Measurements from ENCODE around the gene TTC33.
"Not testable (repeated sequence)": the region's sequence is repeated elsewhere in the genome, so short reads cannot be mapped to it uniquely, and the experiment has no call there.

TTC33 gene

DNA sequence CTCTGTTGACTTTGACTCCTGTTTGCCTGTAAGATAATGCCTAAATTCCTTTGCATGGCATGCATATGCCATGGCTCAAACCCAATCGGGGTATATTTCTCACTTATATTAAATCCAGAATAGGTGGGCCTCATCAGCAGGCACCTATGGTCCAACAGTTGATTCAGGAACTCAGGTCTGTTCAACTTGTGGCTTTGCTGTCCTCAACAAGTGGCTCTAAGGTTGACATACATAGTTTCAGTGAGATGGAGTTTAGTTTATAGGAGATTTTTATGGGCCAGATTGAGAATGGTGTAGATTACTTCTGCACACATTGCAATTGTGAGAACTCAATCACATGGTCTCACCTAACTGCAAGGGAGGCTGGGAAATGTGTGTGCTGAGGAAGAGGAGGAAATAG is 107.6 kb downstream of the TTC33 start:
- DNase-seq = no peak

DNA sequence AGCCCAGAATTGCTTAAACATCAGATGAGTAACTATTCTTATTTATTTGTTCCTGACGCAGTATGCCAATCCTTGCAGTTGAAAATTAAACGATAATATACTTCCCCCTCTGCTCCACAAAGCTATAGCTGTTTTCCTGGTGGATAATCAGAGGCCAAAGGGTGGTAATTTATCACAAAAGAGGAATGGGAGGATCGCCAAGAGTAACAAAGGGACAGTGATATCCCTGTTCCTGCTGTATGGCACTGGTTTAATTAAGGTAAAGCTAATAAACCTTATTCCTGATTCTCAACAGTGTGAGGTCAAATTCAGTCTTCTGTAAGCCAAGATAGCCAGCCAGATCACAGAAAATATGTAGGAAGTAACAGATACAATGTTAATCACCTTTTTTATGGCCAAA is 109.5 kb downstream of the TTC33 start:
- DNase-seq = no peak

DNA sequence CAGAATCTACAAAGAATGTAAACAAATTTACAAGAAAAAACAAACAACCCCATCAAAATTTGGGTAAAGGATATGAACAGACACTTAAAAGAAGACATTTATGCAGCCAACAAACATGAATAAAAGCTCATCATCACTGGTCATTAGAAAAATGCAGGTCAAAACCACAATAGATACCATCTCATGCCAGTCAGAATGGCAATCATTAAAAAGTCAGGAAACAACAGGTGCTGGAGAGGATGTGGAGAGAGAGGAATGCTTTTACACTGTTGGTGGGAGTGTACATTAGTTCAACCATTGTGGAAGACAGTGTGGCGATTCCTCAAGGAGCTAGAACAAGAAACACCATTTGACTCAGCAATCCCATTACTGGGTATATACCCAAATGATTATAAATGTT is 116.2 kb downstream of the TTC33 start:
- DNase-seq = not testable (repeated sequence)

DNA sequence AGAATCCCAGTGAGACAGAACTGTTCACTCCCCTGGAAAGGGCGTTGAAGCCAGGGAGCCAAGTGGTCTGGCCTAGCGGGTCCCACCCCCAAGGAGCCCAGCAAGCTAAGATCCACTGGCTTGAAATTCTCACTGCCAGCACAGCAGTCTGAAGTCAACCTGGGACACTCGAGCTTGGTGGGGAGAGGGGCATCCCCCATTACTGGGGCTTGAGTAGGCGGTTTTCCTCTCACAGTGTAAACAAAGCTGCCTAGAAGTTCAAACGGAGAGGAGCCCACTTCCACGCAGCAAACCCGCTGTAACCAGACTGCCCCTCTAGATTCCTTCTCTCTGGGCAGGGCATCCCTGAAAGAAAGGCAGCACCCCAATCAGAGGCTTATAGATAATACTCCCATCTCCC is 121.2 kb downstream of the TTC33 start:
- no peak for DNase-seq

DNA sequence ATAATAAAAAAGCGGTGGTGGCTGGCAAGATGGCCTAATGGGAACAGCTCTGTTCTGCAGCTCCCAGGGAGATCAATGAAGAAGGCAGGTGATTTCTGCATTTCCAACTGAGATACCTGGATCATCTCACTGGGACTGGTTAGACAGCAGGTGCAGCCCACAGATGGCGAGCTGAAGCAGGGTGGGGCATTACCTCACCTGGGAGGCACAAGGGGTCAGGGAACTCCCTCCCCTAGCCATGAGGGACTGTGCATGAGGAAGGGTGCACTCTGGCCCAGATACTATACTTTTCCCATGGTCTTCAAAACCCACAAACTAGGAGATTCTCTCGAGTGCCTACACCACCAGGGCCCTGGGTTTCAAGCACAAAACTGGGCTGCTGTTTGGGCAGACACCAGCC is 121.6 kb downstream of the TTC33 start:
- DNase-seq = no peak

DNA sequence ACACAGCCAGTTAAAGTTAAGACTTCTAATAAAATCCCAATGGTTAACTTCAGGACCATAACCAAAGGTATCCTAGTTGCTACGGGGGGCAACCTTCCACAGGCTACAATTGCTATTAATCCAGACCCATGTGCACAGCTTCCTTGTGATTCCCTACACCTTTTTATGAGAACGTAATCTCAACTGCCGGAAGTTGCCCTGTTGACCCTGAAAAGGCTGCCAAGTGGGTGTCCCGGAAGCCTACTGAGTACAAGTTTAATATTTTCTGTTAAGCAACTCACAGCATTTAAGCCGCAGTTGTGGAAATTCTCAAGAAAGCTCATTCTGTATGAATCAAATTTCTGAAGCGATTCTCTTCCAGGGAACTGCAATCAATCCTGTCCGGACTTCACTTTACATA is 124.5 kb downstream of the TTC33 start:
- no peak for DNase-seq

DNA sequence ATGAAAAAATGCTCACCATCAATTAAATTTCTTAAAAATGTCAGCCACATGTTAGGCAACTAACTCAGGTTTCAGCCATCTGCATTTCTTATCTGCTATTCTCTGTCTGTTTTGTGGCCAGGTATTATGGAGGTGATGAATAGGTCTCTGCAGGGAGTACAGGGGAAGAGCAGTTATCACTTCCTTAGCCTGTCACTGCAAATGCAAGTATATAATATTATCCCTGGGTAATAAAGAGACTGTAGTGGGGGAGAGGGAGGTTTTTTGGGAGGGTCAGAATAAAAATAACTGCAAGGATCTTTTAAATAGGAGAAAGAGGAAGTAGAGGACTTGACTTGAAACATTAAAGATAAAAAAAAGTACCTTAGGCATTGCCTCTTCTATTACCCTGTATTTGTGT is 125.6 kb downstream of the TTC33 start:
- DNase-seq = no peak

DNA sequence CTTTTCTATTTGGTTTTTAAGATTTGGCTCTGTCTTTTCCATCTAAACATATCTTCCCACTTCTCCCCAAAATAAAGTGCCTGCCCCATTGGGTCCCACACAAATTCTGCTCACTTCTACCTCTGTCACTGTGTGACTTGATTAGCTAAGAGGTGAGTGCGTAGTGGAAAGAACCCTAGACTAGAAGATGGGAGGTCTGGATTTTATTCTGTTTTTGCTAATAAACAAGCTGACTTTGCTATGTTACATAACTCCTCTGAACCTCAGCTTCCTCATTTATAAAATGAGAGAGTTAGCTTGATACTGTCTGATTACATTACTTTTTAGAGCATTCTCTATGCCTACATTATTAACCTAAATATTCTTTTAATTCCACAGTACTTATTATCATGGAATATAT is 127.4 kb downstream of the TTC33 start:
- no peak for DNase-seq

DNA sequence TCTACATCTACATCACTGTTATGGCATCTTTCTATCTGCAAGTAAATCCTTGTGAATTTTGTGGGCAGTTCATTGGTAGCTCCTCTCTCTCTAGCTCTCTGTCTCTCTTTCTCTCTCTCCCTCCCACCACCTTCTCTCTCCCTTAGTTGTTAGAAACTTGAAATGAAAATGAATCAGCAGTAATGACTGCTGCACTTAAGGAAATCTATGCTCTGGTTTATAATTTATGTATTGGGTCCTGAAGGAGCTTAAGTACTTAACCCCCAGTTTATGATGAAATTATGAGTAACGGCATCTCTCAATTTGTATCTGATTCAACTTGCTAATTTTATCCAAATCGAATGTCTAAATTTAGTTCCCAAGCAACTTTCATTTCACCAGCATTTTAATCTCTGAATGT is 128.1 kb downstream of the TTC33 start:
- DNase-seq = no peak

DNA sequence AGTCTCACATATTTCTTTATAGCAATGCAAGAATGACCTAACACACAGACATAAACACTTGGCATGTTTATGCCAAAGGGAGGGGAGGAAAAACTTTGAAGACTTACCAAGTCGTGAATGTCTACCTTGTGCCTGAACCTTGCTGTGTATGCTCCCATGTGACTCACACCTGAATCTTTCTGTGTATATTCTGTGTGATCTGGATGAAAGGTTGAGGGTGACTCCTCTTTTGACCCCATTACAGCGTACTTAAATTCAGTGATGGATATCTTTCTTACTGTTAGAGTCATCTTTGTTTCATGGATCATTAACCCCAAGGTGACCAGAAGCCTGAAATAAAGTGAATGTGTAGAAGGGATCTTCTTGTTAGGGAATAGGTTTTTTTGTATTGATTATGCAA is 129.0 kb downstream of the TTC33 start:
- DNase-seq = no peak

DNA sequence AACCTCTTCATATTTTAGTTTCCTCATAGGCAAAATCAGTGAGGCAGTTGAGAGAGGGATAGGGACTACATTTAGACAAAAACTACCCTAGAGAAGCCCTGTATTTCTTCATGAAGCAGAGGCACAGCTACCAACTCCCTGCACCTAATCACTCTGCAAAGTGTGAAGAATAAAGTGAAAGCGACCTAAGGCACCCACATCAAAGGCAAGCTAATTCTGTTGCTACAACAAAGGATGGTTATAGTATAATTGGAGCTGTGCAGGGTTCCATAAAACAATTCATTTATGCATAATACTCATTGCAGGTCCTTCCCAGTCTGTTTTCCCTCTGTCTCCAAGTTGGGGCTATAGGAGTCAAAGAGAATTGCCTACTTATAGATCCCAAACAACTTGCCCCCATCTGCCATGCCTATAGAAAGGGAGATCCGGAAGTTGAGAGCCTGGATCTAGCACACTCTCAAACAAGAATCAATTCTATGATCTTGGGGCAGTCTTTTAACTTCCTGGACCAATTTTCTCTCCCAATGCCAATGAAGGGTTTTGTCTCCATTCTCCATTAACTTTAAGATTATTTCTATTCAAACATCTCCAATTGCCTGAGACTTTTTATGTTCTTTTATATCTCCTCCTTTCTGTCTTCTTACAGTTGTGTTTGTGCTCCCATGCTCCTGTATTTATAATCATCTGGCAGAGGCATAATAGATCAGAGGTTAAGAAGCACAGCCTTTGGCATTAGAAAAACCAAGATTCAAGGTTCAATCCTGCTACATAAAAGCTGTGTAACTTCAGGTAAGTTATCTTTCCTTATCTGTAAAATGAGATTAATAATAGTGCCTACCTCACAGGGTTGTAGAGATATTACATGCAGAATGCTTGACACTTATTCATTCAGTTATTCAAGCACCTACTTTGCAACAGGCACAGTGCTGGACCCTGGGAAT is 132.0 kb downstream of the TTC33 start:
- no peak for DNase-seq

DNA sequence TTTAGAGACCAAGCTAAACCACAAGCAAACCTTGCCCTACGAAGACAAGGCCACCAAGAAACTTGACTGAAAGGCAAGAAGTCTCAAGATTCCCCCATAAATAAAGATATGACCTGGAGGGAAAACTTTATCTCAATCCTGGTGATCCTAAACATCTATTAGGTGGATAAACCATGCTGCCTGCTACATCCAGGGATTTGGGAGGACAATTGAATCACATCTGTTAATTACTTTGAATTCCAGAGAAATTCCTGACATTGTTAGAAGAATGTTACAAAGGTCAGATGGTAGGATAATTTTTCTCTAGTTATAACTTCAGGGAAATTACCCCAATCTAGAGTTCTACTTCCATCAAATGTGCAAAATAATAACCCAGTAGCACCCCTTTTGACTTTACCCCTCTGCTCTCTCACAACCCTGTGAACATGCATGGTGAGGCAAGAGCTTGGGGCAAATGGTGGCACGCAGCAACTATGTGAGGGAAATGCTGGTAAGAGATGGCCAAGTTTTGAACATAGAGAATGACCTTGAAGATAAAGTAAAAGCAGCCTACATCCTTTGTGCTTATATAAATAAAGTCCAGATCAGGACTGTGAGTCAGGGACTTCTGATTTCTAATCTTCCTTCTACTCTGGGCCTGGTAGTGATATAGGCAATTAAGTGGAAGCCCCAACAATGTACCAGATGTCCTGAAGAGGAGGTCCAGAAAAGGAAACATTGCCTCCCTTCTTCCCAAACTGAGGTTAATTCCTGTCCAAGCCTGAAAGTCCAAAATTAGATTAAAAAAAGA is 133.1 kb downstream of the TTC33 start:
- DNase-seq = no peak

DNA sequence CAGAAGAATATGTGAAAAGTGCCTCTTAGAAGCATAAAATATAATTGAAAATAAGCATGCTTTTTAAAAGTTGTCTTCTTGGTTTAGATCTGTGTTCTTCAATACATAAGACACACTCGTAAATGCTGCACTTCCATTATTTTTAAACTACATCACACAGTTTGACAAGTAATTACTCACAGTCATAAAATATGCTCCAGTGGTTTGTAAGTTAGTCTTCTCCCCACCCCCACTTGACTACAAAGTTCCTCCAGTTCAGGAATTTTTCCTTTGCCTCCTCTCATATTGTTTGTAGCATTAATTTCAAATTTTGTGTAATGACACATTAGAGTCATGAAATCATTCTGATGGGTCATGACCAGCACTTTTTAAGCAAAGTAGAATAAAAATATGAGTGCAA is 136.3 kb downstream of the TTC33 start:
- DNase-seq = no peak

DNA sequence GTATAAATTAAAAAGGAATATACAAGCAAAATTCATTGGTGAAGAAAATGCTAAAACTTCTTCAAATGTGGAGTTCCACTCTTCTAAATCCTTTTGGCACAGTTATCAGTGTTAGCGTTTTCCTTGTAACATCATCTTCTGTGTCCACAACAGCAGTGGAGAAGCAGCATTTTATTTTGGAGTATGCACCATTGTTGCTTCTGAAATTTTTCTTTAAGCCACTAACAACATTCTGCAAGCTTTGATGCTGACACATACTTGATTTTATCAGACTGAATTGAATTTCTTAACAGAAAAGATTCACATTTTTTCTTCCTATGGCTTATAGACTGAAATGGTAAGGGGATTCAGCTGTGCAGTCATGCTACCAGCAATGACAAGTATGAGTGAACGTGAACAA is 136.8 kb downstream of the TTC33 start:
- DNase-seq = no peak

DNA sequence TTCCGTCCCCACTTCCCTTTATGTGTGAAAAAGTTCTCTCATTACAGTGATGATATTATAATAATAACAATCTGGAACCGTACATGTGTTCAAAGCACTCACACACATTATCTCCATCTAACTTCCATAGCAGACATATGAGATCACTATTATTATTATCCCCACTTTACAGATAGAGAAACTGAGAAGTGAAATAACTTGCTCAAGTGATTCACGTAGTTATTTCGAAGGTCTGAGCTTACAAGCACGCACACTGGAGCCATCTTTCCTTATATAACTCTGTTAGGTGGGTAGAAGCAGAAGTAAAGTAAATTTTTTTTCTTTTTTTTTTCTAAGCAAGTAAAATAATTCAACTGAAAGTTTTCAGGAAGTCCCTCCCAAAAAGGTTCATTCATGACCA is 139.0 kb downstream of the TTC33 start:
- no peak for DNase-seq

DNA sequence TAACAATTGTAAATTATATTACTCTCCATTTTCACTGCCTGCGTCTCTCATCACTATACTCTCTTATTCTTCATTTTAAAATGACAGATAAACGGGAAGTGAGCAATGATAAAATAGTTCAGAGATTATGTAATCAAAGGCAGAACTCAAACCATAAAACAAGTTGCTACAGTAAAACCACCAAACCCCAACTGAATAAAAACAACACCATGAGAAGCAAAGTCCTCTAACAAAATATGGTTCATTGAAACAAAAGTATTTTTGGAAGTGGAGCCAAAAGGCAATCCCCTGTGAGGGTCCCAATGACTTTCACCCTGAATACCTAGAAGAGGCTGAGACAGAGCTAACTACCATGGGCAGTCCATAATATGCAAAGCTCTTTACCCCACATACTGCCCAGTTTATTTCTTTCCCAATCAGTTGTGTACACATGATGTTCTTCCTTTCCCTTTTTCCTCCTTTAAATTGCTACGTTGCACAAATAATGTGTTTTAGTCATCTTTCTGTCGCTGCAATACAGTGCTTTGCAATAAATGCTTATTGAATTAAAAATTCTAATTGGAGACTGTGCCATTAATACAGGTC is 140.1 kb downstream of the TTC33 start:
- DNase-seq = no peak

DNA sequence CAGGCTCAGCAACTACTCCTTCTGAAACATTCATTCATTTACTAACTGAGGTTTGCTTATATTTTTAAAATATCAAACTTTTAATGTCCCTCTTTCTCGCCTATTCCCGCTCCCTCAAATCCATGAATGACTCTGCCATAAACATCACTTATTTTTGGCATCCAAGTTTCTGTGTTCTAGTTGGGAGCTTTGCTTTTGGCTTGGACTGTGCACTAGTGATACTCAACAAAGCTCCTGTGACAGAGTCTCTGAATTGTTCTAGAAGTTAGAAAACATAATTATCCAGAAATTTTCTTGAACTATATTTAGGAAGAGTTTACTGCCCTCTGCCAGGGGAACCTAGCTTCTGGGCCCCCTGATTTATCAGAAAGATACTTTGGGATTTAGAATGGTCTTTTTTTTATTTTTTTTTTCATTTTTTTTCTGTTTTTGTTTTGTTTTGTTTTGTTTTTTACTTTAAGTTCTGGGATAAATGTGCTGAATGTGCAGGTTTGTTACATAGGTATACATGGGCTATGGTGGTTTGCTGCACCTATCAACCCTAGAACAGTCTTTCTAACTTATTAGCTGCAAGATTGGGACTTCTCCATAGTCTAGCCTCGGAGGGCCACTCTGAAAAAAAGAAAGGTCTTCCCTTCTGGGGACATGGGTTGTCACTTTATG is 140.7 kb downstream of the TTC33 start:
- DNase-seq = no peak

DNA sequence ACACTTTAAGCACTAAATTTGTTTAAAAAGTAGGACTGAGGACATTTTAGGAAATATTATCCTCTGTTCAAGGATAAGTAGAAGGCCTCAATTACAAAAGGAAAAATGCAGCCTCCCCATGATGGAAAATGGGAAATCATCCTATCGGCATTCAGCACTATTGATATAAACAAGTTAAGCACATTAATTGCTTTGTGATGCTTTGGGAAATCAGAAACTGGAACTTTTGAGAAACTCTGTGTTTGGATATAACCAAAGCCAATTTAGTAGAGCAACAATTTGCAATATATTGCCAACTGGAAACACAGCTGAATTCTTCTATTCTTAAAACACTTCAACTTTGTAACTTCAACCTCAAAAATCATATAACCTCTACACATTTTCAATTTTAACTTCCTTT is 141.3 kb downstream of the TTC33 start:
- DNase-seq = no peak

DNA sequence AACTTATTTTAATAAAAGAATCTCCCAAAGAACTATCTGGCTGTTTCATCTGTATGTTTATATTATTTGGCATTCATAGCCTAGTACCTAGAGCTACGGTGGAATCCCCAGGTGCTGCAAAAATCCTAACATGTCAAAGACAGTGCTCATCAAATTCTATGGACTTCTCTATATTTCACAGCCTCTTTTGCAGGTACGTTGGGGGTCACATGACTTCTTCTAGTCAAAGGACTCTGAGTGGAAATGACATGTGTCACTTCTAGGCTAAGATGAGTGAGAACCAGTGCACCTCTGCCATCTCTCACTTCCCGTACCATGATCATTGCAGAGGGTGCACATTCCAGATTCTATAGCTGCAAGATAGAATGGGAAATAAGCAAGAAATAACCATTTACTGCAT is 148.6 kb downstream of the TTC33 start:
- no peak for DNase-seq

DNA sequence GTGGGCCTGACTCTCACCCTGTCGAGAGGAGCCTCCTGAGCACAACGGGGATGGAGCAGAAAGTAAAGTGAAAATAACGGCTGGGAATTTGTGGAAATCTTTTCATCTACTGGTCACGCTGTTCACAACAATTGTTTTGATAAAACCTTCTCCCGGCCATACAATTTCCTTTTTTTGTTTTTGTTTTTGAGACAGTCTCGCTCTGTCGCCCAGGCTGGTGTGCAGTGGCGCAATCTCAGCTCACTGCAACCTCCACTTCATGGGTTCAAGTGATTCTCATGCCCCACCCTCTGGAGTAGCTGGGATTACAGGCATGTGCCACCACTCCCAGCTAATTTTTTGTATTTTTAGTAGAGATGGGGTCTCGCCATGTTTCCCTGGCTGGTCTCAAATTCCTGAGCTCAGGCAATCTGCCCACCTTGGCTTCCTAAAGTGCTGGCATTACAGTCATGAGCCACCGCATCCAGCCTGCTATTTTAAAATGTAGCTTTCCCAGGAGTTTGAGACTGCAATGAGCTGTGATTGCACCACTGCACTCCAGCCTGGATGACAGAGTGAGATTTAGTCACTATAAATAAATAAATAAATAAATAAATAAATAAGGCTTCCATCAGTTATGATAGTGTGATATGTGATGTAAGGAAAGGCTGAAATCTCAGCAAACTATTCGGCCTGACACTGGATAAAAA is 149.5 kb downstream of the TTC33 start:
- DNase-seq = no peak

DNA sequence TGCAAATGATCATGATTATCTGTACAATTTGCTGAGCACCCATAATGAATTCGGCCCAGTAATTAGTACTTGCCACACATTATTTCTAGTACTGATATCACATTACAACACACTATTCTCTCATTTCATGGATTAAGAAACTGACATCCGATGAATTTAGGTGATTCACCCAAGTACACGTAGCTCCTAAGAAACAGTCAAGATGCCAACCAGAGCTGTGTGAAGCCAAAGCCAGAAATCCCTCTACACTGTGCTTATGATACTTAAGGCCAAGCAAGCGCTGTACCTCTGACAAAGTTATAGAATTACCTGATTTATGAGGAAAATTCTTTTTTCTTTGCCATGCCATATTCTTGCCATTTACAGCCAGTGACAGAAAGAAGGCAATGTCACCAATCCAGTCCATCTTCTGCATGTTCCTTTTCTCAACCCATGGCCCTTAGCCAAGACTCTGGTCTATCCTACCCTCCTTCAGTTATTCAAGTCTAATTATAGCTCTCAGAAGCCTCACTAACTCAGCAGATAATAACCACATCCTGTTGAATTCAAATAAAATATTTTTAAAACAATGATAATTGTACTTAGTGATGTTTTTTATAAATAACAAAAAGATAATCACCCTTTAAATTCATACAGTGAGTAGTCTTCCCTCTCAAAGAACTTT is 150.3 kb downstream of the TTC33 start:
- no peak for DNase-seq

DNA sequence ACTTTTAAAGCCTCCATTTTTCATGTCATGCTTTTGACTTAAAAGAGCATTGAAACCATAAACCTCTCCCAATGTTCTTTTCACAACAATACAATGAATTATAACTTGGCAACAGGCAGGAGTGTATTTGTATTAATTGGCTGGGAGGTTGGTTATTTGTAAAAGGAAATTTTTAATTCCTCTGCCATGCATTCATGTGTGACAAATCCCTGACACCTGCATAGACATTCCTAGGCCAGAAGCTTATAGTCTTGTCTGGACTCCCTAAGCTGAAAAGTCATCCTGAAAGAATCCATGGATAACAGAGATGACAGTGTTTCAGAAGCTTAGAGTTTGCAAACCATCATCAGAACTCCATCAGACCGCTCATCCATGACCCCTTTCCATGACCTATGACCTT is 152.4 kb downstream of the TTC33 start:
- no peak for DNase-seq

All from right forelimb (tissue), 1 donor.